Adipocyte (in vitro differentiated cells): ENCODE measurements around the gene IGFBP6.

Experiments
- DNase-seq: peaks from one replicate; pipeline ENCODE4 v3.0.0-alpha.2; 2015; ENCODE audit warnings: low read depth
- H3K27me3 ChIP-seq: replicated peaks from 2 replicates; pipeline ENCODE4 v1.7.0; 2013; ENCODE audit warnings: mild to moderate bottlenecking, low read length, moderate library complexity; ENCODE audit not compliant: control insufficient read depth, insufficient read depth
- H3K36me3 ChIP-seq: 2 replicates; pipeline ENCODE4 v1.7.0; 2013; ENCODE audit warnings: low read length, mild to moderate bottlenecking, moderate library complexity; ENCODE audit not compliant: control insufficient read depth, insufficient read depth, severe bottlenecking
- H3K4me1 ChIP-seq: 2 replicates; pipeline ENCODE4 v1.7.0; 2013; ENCODE audit warnings: mild to moderate bottlenecking, low read length, moderate library complexity; ENCODE audit not compliant: control insufficient read depth, insufficient read depth
- H3K4me3 ChIP-seq: 2 replicates; pipeline ENCODE4 v1.7.0; 2013; ENCODE audit warnings: mild to moderate bottlenecking, low read length, moderate library complexity
- H3K9ac ChIP-seq: 2 replicates; pipeline ENCODE4 v1.7.0; 2013; ENCODE audit warnings: mild to moderate bottlenecking, low read length, moderate library complexity
- H3K9me3 ChIP-seq: 2 replicates; pipeline ENCODE4 v1.7.0; 2013; ENCODE audit warnings: mild to moderate bottlenecking, low read length, moderate library complexity; ENCODE audit not compliant: control insufficient read depth

The IGFBP6 gene, protein sequence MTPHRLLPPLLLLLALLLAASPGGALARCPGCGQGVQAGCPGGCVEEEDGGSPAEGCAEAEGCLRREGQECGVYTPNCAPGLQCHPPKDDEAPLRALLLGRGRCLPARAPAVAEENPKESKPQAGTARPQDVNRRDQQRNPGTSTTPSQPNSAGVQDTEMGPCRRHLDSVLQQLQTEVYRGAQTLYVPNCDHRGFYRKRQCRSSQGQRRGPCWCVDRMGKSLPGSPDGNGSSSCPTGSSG

DNA sequence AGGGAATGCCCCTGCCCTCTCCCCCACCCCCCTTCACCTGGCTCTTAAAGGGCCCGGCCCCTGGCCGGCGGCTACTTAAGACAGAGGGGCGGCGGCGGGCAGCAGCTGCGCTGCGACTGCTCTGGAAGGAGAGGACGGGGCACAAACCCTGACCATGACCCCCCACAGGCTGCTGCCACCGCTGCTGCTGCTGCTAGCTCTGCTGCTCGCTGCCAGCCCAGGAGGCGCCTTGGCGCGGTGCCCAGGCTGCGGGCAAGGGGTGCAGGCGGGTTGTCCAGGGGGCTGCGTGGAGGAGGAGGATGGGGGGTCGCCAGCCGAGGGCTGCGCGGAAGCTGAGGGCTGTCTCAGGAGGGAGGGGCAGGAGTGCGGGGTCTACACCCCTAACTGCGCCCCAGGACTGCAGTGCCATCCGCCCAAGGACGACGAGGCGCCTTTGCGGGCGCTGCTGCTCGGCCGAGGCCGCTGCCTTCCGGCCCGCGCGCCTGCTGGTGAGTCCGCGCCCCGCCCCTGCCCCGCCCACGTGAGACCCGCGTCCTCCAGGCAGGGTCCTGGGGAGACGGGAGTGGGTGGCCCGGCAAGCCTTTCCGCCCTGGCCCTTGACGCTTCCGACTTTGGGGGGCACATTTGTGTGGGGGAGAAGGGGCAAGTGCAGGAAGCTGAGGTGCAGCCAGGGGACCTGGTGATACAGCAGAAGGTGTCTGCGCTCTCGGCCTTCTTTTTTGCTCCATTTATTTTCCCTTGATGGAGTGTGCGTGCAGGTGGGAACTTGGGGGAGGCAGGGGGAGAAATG, at the start of gene IGFBP6:
TSS of gene IGFBP6 (plus strand) at position 104 of the 790 bp plus-strand sequence. CDS start at position 155, 51 bp downstream.
- Histone ChIP-seq H3K4me1 (peaks cover 43% of the 10 kb centered on the region), H3K27me3 (no peaks in the 10 kb centered on the region), H3K9ac (peak within 1 kb of the TSS; percentile 95), H3K9me3 (no peaks in the 10 kb centered on the region), H3K4me3 (peak within 1 kb of the TSS; percentile 85), H3K36me3 (peaks cover 17% of the 10 kb centered on the region)
- DNase-seq = peak; percentile 86

DNA sequence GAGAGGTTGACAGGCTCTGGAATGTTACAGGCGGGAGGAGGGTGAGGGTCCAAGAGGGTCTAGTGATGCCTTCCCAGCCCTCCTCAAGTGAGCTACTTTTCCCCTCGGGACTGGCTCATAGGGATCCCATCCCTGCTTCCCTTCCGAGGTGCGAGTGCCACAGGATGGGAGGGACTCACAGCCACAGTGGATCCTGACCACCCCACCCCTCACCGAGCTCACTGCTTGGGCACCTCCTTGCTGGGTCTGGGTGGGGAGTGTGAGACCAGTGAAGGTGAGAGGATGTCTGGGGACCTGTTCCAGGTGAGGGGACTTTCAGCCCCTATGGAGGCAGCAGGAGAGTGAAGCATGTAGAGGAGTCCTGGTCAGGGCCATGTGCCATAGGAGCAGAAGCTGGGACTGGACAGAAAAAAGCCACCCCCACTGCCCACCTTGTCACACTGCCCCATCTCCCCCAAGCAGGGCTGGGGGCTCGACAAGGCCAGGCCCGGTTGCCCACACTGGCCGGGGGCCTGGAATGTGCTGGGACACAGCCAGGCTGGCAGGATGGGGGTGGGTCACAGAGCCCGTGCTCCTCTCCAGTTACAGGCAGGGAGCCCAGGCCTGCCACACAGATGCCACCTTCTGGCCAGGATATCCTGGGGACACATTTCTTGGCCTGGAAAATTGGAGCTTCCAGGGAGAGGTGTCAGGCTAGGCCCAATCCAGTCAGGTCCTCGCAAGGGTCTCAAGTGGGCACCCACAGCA, 49.3 kb upstream of the IGFBP6 start:
- H3K9ac ChIP-seq = peak overlapping the region; percentile 100
- peaks cover 62% of the 10 kb centered on the region for H3K4me1 ChIP-seq
- H3K4me3 ChIP-seq = peak overlapping the region; percentile 95
- no peaks in the 10 kb centered on the region for H3K27me3 ChIP-seq
- DNase-seq = peak; percentile 70
- H3K9me3 ChIP-seq = no peaks in the 10 kb centered on the region
- H3K36me3 ChIP-seq = peaks cover 5% of the 10 kb centered on the region

DNA sequence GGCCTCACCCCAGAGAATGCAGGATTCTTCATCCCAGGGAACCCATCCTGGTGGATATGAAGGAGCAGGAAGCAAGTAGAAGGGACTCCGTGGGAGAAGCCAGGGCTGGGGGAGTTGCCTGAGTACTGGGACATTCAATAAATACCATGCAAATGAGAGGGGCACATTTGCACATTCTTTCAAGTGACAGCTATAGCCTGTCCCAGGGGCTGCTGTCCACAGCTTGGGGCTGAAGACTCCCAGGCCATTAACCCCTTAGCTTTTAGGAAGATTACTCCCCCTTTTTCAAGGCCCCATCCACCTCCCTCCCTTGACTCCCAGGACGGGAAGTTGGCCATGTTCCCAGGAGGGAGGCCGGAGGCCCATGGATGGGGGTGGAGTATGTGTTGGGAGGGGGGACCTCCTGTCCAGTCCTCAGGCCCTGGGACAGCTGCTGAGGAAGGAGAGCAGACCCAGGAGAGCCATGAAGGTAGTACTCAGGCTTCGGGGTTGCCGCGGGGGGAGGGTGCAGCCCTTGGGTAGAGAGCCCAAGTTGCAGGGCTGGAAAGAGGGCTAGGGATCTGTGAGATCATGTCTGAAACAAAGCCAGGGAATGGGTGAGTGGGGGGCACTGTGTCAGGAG, 48.6 kb upstream of the IGFBP6 start:
- Histone ChIP-seq H3K4me3 (peak overlapping the region; percentile 95), H3K27me3 (no peaks in the 10 kb centered on the region), H3K9me3 (no peaks in the 10 kb centered on the region), H3K9ac (peak overlapping the region; percentile 100), H3K4me1 (peaks cover 67% of the 10 kb centered on the region), H3K36me3 (peaks cover 12% of the 10 kb centered on the region)
- DNase-seq = peak; percentile 84

DNA sequence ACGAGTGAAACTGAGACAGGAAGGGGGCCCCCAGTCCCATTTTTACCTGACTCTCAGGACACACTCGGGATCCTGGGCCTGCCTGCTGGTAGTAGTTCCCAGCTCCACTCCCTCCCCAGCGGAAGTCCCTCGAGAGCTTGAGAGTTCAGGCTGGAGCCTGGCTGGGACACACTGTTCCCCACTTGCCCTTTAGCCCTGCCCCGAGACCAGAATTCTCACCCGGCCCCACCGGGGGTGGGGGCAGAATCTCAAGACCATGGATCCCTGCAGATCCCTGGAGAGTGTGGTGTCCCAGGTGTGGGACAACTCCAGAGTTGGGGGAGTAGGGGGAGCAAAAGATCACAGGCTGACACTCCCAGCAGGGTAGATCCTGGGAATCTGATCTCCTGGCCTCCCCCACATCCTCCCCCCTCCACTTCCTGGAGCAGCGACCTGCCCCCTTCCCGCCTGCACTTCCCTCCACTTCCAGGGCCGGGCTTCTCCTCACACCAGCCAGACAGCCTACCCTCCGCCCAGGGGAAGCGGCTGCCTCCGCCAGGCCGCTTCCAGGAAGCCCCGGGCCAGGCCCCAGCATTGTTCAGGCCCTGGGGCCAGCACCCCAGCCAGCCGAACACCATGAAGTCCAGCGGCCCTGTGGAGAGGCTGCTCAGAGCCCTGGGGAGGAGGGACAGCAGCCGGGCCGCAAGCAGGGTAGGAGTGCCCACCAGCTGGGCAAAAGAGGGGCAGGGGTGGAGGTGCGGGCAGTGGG, 47.7 kb upstream of the IGFBP6 start, which contains the start of gene TNS2:
TSS of gene TNS2 (plus strand) at position 495 of the 748 bp plus-strand sequence. CDS start at position 616, 121 bp downstream.
- Histone ChIP-seq H3K9ac (peak within 1 kb of the TSS; percentile 100), H3K4me1 (peaks cover 63% of the 10 kb centered on the region), H3K36me3 (peaks cover 16% of the 10 kb centered on the region), H3K27me3 (no peaks in the 10 kb centered on the region), H3K4me3 (peak within 1 kb of the TSS; percentile 95), H3K9me3 (no peaks in the 10 kb centered on the region)
- peak; percentile 57 for DNase-seq

DNA sequence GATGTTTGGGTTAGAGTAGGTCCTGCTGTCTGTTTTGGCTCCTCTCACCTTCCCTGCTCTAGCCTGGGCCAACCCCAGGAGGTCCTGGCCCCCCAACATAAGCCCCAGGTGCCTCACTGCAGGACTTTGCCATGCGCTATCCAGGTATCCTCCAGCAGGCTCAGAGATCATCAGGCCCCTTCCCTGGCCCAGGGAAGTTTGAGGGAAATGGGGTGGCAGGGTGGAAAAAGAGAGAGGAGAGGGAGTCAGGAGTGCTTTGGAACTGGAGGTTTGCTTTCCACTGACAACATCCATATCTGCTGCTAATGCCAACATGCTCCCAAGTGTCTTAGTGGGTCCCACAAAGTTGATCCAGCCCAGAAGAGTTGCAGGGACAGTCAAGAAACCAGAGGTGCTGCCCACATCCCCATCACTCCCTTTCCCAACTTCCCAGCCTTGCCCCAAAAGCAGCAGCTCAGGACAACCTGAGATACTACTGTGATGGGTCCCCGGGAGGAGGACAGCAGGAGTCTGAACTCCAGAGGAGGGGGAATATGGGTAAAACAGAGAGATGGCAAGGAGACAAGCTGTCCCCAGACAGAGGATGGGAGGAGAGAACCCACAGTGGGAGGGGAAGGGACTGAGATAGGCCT, 46.9 kb upstream of the IGFBP6 start:
- Histone ChIP-seq H3K4me3 (peak overlapping the region; percentile 95), H3K36me3 (peaks cover 23% of the 10 kb centered on the region), H3K4me1 (peaks cover 63% of the 10 kb centered on the region), H3K9me3 (no peaks in the 10 kb centered on the region), H3K9ac (peak overlapping the region; percentile 100), H3K27me3 (no peaks in the 10 kb centered on the region)
- no peak for DNase-seq

DNA sequence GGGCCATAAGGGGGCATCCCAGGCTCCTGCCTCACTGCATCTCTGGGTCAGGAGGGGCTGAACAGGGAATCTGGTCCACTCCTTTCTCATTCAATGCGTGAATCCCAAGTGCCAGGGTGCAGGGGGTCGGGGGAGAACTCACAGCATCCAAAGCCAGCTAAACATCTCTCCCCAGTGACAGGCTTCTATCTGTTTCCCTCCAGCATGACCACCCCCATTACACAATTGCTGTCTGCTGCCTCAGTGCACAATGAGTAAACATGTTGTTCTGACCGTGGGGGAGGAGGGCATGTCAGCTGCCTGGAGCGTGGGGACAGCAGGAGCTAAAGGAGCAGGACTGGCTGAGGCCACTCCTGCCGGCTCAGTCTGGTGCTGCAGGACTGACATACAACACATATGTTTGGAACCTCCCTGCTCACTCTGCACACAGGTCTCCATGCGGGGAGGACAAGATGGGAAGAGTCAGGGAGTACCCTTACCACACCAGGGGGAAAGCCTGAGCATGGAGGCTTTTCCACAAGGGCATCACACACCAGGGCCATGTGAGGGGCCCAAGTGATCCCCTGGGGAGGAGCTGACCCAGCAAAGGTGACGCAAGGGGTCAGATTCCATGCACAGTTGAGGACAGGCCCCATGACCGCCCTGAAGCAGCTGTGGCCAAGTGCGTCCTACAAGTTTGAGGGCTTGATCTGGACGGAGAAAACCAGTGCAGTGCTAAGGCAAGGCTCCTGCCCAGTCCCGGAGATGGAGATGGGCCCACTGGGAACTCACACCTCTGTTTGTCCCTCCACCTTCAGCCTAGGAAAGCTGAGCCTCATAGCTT, 46.2 kb upstream of the IGFBP6 start:
- Histone ChIP-seq H3K9ac (peak overlapping the region; percentile 100), H3K4me1 (peaks cover 63% of the 10 kb centered on the region), H3K9me3 (no peaks in the 10 kb centered on the region), H3K27me3 (no peaks in the 10 kb centered on the region), H3K4me3 (peak overlapping the region; percentile 95), H3K36me3 (peaks cover 30% of the 10 kb centered on the region)
- DNase-seq = peak; percentile 84

DNA sequence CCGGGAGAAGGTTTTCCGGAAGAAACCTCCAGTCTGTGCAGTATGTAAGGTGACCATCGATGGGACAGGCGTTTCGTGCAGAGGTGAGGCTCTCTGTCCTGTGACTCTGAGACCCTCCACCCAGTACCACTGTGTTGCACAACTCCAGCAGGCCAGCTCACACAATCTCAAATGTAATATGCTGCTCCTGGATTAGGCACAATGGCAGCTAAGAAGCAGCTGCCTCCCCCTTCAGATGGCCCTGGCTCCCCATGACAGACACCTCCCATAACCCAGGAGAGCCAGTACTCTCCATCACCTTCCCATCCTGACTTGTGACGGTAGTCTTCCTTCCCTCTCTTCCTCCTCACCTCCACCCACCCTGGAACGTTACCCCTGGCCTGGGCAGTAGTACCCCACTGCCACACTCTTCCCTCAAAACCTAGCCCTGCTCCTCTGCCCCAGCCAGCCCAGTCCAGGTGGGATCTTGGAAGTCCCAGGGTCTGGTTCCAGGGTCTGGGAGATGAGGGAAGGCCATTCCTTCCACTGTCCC, 45.5 kb upstream of the IGFBP6 start:
- Histone ChIP-seq H3K36me3 (peaks cover 37% of the 10 kb centered on the region), H3K9ac (peak overlapping the region; percentile 100), H3K27me3 (no peaks in the 10 kb centered on the region), H3K4me1 (peaks cover 67% of the 10 kb centered on the region), H3K4me3 (peak overlapping the region; percentile 95), H3K9me3 (no peaks in the 10 kb centered on the region)
- DNase-seq = no peak

DNA sequence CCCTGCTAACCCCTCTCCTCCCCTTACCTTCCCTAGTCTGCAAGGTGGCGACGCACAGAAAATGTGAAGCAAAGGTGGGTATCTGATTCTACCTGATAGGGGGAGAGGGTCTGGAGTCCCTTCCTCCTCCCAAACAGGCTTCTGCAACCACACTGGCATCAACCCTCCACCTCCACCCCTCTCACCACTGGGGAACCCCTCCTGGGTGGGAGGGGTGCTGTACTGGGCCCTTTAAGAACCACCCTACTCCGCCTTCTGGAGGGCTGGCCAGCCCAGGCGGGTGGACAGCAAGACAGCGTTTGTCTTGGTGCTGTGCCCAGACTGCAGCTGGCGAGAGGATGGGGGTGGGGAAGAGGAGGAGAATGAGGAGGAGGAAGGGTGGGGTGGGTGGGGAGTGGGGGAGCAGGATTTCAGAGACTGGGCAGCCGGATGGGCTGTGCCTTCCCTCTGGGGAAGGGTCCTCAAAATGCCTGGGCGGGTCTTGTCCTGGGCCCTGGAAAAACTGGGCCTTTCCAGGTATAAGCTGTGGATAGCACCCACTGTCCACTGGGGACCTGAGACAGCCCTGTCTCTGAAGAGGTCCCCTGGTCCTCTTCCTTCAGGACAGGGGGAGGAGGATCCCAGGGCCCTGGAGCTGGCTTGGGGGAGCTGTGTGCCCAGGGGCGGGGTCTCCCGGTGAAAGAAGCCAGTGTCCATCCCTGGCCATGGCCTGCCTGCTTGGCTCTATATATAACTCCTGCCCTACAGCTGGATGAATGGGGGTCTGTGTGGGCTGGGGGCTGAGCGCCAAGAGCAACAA, 44.8 kb upstream of the IGFBP6 start:
- H3K9me3 ChIP-seq = no peaks in the 10 kb centered on the region
- H3K4me3 ChIP-seq = peak overlapping the region; percentile 95
- H3K4me1 ChIP-seq = peaks cover 67% of the 10 kb centered on the region
- H3K36me3 ChIP-seq = peaks cover 44% of the 10 kb centered on the region
- no peaks in the 10 kb centered on the region for H3K27me3 ChIP-seq
- H3K9ac ChIP-seq = peak overlapping the region; percentile 100
- peak; percentile 92 for DNase-seq
